ENCODE data around the gene SERPINA5. TPM values are rescaled to one million over a fixed set of nuclear protein-coding genes. Genes with fewer than 3 reads are reported as not detected.

Gene SERPINA5
- total RNA-seq (2021; ENCODE audit: unreplicated experiment) (0.49 TPM), Bru-seq, nascent RNA (percentile 16 among the genes with signal in this experiment), BruChase-seq, experiment 1, labeled RNA remaining after a 2-hour chase (percentile 12 among the genes with signal in this experiment), BruChase-seq, experiment 2, labeled RNA remaining after a 6-hour chase (percentile 4 among the genes with signal in this experiment)
- polyA plus RNA-seq (2012; ENCODE audit: insufficient read length), result 0.12 TPM
- long read RNA-seq, result 0 reads

GRCh38 chr14:94581127-94581999, at the start of gene SERPINA5:
Gene SERPINA5, plus strand, starts transcription at chr14:94581426. Its CDS starts 5,937 bp downstream, at chr14:94587363.
- ChIA-PET POLR2A (no interaction called here), CTCF (no interaction called here)
- H3K4me1 ChIP-seq (ENCODE audit: control insufficient read depth, insufficient read depth, low read length), result no peaks in the 10 kb centered on the region
- BruUV-seq (replicated peaks), result no TSS peak
- H3K4me3 ChIP-seq (ENCODE audit: low read depth in 2 of 2, low read length in 2 of 2), result no peak within 1 kb of the TSS
- H3K9me3 ChIP-seq (ENCODE audit: control insufficient read depth, insufficient read depth, low read depth, low read length), result no peaks in the 10 kb centered on the region
- ATAC-seq, result no peak
- in situ Hi-C loops (cut with HindIII; ENCODE audit: low pct_unique_long_range_greater_than_20kb, low sequenced_read_pairs), result no loop called here
- intact Hi-C loops (cut with micrococcal nuclease; ENCODE audit: unreplicated experiment), result no loop called here
- no peaks in the 10 kb centered on the region for H3K27me3 ChIP-seq (ENCODE audit: control insufficient read depth, insufficient read depth, low read length)
- H3K27ac ChIP-seq (ENCODE audit: low read length), result no peak within 1 kb of the TSS
- H3K36me3 ChIP-seq (ENCODE audit: control insufficient read depth, insufficient read depth, low read length), result no peaks in the 10 kb centered on the region
- no peak for DNase-seq (ENCODE audit: low read depth, low spot score)
- TF ChIP-seq REST (IDR thresholded peaks at IDR 0.05; ENCODE audit: insufficient read depth in 1 of 2, low read depth in 2 of 2, low read length in 1 of 2) (no peak), TCF7L2 (IDR thresholded peaks at IDR 0.05; ENCODE audit: low read depth, low read length) (no peak), POLR2AphosphoS5 (IDR thresholded peaks at IDR 0.05; ENCODE audit: low read depth, low read length) (no peak), CTCF (IDR thresholded peaks at IDR 0.05) (no peak), SIN3A (IDR thresholded peaks at IDR 0.05; ENCODE audit: borderline replicate concordance, insufficient read depth, low read depth, low read length) (no peak)

DNA sequence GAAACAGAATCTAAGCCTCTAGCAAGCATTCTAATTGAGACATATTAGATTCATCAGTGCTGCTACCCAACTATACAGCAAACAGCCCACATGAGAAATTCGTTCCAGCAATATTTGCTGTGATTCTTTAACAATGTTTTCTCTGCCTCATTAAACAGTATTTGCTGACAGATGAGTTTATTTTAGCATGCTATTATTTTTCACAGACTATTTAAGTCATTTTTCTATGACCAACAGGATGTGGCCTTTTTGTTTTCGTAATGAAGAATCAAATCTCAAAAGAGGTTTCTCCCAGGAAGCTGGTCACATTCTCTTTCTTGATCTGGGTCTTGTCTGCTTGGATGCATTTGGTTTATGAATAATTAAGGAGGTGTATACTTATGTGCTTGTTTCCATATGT, 48.8 kb upstream of the SERPINA5 start:
- ChIA-PET CTCF (no interaction called here), POLR2A (no interaction called here)
- in situ Hi-C loops (cut with HindIII; ENCODE audit: low pct_unique_long_range_greater_than_20kb, low sequenced_read_pairs), result no loop called here
- H3K9me3 ChIP-seq (ENCODE audit: control insufficient read depth, insufficient read depth, low read depth, low read length), result no peaks in the 10 kb centered on the region
- H3K4me3 ChIP-seq (ENCODE audit: low read depth in 2 of 2, low read length in 2 of 2), result no peak overlapping the region
- no peak overlapping the region for H3K27ac ChIP-seq (ENCODE audit: low read length)
- intact Hi-C loops (cut with micrococcal nuclease; ENCODE audit: unreplicated experiment), result no loop called here
- DNase-seq (ENCODE audit: low read depth, low spot score), result no peak
- H3K27me3 ChIP-seq (ENCODE audit: control insufficient read depth, insufficient read depth, low read length), result no peaks in the 10 kb centered on the region; the same call in 1 of the 2 replicates
- no peak for ATAC-seq
- TF ChIP-seq TCF7L2 (IDR thresholded peaks at IDR 0.05; ENCODE audit: low read depth, low read length) (no peak), REST (IDR thresholded peaks at IDR 0.05; ENCODE audit: insufficient read depth in 1 of 2, low read depth in 2 of 2, low read length in 1 of 2) (no peak), SIN3A (IDR thresholded peaks at IDR 0.05; ENCODE audit: borderline replicate concordance, insufficient read depth, low read depth, low read length) (no peak), CTCF (IDR thresholded peaks at IDR 0.05) (no peak), POLR2AphosphoS5 (IDR thresholded peaks at IDR 0.05; ENCODE audit: low read depth, low read length) (no peak)
- H3K4me1 ChIP-seq (ENCODE audit: control insufficient read depth, insufficient read depth, low read length), result no peaks in the 10 kb centered on the region
- no peaks in the 10 kb centered on the region for H3K36me3 ChIP-seq (ENCODE audit: control insufficient read depth, insufficient read depth, low read length)
- no TSS peak for BruUV-seq (replicated peaks)
